HG02885 (cell line): ENCODE results near the gene XAB2.
"Not testable (repeated sequence)": the region's sequence is repeated elsewhere in the genome, so short reads cannot be mapped to it uniquely, and the experiment has no call there.

Experiments used
- ATAC-seq: cut with Tn5 transposase; IDR thresholded peaks from one replicate; pipeline ENCODE4 v1.9.1; 2021; ENCODE audit warnings: mild to moderate bottlenecking; ENCODE audit not compliant: unreplicated experiment, poor library complexity

XAB2 gene

DNA sequence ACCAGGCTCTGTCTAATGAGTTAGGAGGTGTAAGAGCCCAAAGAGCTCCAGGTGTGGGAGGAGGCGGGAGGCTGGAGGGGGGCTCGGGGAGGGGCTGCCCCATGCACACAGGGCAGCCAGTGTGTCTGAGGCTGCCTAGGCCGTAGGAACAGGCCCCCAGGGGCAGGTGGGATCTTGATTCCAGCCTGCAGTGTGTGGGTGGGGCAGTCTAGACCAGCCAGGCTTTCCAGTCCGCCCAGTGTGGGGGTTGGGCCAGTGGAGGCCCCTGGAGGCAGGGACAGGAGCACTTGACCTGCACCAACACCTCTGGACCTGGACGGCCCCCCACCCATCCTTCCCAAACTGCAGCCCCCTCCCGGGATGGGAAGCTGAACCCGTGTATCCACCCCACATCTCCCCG lies 39.1 kb downstream of the XAB2 start:
- ATAC-seq = no peak

DNA sequence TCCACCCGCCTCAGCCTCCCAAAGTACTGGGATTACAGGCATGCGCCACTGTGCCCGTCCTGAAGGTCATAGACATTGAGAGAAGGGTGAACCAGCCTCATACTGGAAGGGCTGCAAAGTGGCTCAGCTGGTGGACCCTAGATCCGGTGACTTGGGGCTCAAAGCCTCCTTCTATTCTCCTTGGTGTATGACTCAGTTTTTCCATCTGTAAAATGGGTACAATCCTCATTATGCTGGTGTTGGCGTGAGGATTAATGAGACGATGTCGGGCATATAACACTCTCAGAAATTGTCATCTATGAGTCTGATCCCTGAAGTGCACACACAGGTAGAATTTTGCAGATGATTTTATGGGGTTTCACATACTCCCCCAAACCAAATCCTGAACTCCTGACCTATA lies 39.5 kb downstream of the XAB2 start:
- ATAC-seq = no peak

DNA sequence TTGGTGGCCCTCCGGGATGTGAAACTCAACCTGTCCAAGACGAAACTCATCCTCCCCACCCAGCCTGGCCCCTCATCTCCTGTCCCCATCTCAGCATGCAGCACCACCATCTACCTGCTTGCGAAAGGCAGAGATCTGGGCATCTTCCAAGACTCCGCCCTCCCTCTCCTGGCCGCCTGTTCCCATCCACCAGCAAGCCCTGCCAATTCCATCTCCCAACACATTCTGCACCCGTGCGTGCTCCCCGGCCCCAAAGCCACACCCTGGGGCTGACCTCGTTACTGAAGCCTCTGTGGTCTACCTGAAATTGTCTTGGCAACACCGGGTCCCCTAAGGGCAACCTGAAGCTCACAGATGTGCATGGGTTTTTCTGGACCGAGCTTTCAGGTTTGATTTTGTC lies 46.9 kb downstream of the XAB2 start:
- no peak for ATAC-seq

DNA sequence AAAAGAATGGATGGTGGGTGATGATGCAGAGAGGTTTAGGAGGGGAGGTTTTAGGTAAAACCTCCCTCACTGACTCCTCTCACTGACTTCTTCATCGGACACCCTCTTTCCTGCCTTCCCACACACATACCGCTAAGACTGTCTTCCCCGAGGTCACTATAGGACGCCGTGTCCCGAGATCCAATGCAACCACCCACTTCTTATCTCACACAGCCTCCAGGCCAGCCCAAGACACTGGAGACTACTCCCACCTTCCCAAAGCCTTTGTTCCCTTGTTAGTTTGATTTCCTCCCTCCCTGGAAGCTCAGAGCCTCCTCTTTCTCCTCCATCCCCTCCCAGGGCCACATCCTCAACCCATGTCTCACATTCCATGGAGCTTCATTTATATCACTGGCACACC lies 50.2 kb downstream of the XAB2 start:
- no peak for ATAC-seq

DNA sequence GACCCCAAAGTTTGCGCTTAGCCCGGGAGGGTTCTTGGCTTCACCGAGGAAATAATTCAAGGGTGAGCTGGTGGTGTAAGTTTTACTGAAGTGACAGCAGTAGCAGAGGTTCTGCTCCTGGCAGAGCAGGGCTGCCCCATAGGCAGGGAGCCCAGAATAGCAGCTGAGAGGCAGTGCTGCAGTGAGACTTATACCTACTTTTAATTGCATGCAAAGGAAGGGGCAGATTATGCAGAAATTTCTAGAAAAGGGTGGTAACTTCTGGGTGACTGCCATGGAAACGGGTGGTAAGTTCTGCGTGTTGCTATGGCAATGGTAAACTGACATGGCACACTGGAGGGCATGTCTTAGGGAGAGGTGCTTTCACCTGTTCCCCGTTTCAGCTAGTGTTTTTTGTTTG lies 51.2 kb downstream of the XAB2 start:
- ATAC-seq = no peak

DNA sequence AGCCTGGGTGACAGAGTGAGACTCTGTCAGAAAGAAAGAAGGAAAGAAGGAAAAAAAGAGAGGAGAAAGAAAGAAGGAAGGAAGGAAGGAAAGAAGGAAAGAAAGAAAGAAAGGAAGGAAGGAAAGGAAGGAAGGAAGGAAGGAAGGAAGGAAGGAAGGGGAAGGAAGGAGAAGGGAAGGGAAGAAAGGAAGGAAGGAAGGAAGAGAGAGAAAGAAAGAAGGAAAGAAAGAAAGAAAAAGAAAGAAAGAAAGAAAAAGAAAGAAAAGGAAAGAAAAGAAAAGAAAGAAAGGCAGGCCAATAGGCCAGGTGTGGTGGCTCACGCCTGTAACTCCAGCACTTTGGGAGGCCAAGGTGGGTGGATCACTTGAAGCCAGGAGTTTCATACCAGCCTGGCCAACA lies 51.9 kb downstream of the XAB2 start:
- not testable (repeated sequence) for ATAC-seq

DNA sequence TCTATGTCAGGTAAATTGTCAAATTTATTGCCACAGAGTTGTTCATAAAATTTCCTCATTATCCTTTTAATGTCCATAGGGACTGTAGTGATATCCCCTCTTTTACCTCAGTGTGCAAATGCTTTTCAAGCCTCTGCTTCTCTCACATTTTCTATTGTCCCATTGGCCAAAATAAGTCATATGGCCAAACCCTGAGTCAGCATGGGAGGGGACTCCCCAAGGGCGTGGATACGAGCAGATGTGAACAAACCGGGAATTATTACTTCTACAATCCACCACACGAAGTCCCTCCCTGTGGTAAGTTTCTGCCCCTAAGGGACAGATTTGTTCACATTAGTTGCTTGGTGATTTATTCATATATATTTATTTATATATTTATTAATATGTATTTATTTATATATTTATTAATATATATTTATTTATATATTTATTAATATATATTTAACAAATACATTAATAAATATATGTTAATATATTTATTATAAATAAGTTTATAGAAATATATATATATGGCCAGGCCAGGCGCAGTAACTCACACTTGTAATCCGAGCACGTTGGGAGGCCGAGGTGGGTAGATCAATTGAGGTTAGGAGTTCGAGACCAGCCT lies 53.8 kb downstream of the XAB2 start:
- ATAC-seq = no peak

DNA sequence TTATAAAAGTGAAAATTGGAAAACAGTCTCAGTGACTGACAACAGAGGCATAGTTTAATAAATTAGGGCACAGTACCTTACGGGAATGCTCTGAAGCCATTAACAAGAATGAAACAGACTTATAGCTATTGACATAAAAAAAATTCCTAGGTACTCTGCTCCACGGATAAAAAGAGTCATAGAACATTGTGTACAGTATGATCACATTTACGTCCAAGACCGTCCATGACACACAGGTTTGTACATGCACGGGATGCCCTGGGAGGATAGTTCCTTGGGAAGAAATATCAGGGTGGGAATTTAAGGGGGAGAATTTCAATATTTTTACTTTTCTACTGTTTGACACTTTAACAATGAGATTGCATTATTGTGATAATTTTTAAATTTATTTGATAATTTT lies 58.6 kb downstream of the XAB2 start:
- ATAC-seq = no peak
